Activated CD4-positive, alpha-beta T cell treated with anti-CD3 and anti-CD28 coated beads for 1 hour (primary cell): ENCODE measurements around the gene RPL21.

Experiments
- DNase-seq: peaks from one replicate; pipeline ENCODE4 v3.0.0-alpha.2; 2020

The RPL21 gene

DNA sequence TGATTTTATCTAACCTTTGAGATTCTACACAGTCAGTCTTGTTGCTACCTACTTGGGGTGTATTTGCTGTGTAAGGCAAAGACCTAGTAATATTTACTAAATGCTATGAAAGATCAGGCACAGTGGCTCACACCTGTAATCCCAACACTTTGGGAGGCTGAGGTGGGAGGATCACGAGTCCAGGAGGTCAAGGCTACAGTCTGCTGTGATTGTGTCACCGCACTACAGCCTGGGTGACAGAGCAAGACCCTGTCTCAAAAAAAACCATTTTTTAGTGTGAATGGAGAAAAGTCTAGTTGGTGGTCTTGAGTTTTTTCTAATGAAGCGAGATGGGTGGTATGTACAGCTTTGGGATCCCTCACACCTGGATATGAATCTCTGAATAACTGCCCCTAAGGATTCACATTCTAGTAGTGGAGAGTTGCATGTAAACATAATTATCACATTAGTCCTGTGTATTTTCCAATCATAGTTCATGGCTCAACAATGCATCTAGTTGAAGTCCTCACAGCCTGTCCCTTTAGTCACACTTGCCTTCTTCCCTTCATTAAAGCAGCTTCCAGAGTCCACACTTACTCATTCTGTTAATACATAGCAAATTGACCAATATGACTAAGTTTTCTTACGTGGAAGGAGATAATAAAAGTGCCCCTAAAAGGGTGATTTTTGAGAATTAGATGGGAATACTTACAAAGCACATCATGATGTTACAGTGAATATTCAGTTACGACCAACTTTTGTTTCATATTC lies 7.5 kb downstream of the RPL21 start:
- DNase-seq, result no peak

DNA sequence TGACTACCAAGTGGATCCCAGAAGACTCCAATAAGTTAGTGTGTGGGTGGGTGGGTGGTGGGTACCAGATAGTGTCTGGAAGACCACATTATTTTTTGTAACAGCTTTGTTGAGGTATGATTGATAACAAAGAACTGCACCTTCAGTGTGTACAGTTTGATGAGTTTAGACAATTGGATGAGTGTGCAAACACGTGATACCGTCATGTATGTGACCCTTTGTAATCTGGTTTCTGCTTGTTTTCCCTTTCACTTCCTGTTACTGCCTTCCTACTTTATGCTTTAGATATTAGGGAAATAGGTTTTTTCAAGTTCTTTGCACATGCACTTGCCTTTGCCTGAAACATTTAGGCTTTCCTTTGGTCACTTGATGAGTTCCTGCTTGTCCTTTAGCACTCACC lies 8.5 kb downstream of the RPL21 start:
- DNase-seq, result no peak

DNA sequence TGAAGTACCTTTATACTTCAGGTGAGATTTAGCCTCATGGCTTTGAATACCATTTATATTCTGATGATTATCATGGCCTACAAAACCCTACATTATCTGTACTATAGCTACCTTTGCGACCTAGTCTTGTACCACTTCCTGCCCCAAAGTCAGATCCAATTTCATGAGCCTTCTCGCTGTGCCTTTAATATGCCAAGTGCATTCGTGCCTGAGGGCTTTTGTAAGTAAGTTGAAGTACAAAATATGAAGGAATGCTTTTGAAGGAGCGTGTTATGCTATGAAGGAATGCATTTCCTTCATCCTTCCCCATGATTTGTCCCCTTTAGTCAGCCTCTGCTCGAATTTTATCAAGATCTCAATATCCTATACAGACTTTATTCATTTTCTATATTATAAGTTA lies 10.0 kb downstream of the RPL21 start:
- no peak for DNase-seq

DNA sequence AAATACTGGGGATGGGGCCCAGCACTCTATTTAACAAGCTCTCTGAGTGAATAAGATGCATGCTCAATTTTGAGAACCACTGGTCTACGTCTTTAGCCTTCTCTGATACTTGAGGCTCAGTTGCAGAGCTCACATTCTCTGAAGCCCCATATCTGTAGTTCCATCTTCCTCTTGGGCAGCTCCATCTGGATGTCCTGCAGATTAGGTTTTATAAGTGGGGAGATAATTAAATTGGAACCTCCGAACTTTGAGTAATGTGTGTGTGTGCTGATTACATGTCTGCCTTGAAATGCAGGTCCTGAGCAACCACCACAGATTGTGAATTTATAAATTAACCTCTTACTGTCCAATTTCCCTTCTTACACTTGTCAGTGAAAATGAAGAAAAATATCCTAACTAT lies 12.1 kb downstream of the RPL21 start:
- DNase-seq, result no peak

DNA sequence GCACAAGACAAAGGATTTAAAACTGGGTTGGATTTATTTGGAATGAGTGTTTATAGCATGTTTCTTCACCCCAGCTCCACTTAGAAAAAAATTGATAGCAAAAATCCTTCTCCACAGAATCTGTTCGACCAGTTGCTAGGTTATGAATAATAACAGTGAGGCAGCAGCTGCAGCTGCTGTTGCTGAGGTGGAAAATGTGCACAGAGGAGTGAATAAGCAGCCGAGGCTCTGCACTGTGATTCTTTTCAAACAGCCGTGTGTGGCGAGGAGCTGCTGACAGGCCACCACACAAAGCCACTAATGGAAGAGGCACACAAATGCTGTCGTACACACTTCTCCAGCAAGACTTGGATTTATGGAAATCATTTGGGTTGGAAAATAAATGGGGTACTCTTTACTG lies 12.8 kb downstream of the RPL21 start:
- DNase-seq, result no peak

DNA sequence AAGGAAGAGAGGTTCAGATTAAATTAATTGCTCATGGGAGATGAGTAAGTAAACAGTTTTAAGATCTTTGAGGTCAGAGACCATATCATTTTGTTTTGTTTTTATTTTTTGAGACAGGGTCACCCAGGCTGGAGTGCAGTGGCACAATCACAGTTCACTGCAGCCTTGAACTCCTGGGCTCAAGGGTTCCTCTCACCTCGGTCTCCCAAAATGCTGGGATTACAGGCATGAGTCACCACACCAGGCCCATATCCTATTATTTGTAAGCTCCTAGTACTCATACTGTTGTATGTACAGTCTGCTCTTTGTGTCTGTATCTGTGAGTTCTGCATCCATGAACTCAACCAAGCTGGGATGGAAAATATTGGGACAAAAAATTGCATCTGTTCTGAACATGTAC lies 13.3 kb downstream of the RPL21 start:
- no peak for DNase-seq

DNA sequence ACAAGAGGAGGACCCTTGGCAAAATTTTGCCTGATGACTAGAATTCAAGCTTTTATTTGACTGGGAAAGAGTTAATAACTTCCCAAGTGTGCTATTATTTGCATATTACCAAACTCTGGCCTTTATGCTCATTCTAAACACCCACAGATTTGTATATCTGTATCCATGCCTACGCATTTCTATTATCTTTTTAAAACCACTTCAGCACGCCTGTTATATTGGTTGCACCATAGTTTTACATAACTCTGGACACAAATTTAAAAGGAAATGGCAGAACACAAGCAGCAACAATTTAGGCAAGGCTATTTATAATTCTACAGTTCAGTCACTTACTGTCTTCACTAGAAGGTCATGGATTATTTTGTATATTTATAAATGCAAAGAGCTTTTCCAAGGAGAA lies 15.6 kb downstream of the RPL21 start:
- DNase-seq, result no peak

DNA sequence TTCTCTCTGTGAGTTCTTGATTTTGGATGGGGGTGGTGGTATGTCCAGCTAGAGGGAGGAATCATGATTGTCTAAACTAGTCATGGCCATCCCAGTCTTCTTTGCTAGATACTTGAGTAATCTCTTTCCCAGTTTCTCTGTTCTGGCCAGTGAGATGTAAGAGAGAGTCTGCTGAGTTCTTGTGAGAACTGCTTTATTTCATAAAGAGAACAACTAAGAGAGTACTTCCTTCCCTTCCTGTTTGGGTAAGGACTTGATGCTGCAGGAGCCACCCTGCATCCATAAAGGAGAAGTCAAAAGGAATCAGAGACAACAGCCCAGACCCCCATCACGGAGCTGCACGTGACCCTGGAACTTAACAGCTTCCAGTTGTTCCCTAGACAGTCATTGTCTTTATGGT lies 16.2 kb downstream of the RPL21 start:
- DNase-seq, result no peak

DNA sequence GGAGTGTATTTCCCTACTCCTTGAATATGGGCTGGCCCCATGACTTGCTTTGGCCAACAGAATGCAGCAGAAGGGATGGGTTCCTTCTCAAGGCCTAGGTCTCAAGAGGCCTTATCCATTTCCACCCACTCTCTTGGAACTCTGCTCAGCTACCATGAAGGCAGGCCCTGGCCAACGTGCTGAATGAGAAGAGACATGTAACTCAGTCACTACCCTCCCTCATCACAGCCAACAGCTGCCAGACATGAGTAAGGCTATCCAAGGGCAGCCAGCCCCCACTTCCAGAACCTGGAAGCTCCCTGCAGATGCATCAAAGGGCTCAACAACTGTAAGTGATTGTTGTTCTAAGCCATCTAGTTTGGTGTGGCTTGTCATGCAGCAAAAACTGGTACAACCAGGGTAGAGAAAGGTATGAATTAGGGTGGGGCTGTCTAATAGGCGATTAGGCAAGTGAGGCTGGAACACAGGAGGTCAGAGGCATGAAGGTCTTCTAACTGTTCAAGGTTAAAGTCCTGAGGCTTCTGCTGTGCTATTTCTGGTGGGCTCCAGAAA lies 17.8 kb downstream of the RPL21 start:
- DNase-seq, result no peak

DNA sequence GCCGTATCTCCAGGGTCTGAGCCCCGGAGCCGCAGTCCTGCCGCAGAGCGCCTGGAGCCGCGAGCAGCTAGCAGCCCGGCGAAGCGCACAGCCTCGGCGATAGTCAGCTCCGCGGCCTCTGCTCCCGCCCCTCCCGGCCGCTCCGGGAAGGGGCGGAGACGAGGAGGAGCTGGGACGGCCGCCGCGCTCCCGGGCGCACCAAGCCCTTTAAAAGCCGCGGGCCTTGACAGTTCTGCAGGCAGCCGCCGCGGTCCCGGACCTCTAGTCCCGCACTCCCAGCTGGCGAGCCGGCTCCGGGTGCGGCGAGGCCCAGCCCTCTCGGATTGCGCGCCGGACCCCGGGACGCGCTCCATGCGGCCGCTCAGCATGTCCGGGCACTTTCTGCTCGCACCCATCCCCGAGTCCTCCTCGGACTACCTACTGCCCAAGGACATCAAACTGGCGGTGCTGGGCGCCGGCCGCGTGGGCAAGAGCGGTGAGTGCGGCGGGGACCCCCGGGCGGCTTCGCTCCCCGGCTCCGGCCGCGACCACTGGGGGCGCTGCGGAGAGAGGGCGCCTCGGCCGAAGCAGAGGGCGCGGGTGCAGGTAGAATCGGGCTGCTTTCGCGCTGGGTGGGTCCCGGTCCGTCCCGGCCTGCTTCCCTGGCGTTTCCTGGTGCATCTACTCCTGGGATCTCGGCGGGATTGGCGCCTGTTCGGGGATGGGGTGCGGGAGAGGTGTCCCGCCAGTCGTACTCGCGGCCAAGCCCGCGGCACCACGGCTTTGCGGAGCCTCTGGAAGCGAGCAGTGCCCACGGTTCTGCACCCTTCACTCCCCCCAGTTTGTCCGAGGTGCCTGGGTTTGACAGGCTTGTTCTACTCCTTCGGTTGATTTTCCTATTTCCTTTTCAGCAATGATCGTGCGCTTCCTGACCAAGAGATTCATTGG lies 19.5 kb downstream of the RPL21 start, which contains the start of gene RASL11A:
RASL11A (plus strand) TSS at position 237 of the 927 bp plus-strand sequence; CDS start at position 352, 115 bp downstream.
- DNase-seq, result peak; percentile 59

DNA sequence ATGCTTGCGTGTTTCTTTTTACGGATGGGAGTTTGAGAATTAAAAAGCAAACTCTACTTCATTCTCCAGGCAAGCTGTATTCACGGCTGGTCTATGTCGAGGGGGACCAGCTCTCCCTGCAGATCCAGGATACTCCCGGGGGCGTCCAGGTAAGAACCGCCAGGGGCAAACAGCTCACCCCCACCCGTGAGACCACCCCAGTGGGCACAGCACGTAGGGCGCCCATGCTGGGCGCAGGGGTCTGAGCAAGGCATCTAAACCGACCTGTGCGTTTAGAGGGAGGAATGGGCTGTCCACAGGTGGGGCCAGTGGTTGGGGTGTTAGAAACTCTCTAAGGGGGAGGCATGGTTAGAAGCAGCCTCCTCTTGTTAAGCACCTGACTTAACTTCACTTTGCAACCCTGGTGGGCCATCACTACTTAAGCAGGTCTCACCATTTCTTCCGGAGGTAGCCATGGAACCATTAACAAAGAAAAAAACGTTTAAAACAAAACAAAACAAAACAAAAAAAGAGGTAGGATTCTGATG lies 20.3 kb downstream of the RPL21 start:
- no peak for DNase-seq

DNA sequence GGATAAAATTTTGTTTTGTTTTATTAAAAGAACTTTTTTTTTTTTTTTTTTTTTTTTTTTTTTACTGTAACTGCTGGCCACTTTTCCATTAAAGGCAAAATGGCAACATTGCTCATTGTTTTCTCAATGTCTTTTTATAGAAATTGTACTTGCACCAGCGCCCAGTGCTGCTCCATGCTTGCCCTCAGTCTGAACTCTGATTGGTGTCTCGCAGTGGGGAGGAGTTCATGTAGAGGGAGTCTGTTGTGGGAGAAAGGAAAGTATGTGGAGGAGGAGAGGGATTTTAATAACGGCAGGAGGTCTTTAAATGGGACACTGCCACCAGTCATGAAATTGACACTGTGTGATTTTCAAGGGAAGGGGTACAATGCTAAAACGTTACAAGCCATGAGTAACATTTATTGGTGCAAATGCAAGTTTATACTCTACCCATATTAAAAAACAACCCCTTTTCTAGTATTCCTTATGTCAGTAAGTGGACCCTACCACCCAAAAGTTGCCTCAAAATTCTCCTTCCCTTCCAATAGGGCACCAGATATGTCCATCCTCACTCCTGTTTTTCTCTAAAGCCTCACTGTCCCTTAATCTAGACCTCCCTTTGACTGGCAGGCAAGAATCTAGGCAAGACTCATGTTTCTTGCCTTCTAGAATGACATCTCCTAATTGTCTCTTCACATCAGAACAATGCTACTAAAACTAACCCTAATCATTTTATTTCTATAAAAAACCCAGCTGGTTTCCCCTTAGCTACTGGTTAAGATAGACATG lies 22.5 kb downstream of the RPL21 start:
- no peak for DNase-seq

DNA sequence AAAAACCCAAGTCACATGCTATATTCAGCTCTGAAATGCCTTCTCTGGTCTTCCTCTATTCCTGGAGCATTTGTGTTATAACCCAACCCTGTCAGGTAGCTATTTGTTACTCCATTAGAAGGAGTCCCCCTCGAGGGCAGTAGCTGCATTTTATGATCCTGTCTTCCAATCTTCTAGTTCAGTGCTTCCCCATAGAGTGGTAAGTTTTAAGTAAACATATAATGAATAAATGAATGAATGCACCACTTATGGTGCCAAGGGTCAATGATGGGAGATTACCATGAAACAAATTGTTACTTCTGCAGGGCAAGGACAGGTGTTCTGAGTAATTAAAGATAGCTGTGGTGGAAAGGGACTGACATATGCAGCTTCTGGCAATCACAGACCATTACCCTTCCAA lies 23.3 kb downstream of the RPL21 start:
- DNase-seq, result no peak

DNA sequence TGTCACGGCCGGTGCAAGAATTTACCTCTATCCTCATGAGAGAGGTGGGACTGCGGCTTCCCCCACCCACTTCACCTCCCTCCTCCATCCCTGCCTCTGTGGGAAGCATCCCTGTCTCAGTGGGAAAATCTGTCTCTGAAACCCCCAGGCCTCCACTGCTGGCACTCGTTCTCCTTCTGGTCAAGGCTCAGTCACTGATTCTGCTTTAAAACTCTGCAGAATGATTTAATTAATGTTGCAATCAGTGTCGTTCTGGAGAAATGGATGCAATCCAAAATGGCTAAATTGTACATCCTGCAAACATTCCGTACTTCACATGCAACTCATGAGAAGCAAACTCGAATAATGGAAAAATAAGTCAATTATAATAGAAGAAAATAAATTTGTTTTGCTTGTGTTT lies 24.8 kb downstream of the RPL21 start:
- no peak for DNase-seq

DNA sequence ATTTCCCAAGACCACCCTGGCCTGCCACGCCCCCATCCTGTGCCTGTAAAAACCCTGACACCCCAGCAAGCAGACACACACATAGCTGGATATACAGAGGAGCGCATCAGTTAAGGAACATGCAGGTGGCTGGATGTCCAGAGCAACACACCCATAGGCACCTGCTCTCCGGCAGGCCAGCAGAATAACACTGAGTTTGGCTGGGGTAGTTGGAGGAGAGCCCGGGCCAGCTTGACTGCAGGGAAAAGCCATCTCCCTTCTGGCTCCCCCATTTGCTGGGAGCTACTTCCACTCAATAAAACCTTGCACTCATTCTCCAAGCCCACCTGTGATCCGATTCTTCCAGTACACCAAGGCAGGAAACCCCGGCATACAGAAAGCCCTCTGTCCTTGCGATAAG lies 28.1 kb downstream of the RPL21 start:
- DNase-seq, result no peak

DNA sequence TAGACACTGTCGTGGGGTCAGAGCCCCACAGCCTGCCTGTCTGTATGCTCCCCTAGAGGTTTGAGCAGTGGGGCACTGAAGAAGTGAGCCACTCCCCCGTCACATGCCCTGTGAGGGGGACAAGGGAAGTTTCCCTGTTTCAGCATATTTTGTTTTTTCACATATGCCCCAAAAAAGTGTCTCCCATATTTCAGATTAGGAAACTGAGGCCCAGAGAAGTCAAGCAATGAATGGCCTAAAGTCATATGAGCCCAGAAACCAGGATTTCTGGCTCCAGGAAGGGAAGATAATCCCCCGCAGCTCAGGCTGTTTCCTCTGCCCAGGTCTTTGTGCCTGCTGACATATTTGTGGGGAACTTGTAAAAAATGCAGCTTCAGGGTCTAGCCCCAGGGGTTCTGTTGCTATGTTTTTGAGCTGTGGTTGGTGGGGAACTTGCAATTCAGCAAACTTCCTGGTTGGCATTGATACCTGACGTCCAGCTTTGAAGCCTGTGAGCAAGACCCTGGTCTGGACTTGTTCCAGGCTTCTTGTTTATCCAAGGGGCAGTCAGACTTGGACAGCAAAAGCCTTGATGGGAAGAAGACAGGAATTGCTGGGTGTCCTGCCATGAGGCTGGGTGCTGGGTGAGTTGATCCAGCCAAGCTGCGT lies 28.8 kb downstream of the RPL21 start:
- DNase-seq, result no peak

DNA sequence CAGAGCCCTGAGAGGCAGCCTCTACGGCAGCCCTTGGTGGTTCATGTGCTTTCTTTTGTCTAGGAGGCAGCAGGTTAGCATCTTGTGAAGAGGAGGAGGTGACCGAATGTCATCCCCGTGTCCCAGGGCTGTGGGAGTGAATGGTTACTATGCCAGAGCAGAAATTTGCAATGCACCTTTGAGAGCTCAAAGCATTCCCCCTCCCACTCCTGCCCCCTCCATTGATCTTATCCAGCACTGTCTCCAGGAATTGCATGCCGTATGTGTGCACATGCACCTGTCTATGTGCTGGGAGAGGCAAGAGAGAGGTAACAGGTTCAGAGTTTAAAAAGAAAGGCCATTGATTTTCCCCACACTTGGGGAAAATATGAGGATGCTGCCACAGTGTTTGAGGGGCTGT lies 29.5 kb downstream of the RPL21 start:
- no peak for DNase-seq

DNA sequence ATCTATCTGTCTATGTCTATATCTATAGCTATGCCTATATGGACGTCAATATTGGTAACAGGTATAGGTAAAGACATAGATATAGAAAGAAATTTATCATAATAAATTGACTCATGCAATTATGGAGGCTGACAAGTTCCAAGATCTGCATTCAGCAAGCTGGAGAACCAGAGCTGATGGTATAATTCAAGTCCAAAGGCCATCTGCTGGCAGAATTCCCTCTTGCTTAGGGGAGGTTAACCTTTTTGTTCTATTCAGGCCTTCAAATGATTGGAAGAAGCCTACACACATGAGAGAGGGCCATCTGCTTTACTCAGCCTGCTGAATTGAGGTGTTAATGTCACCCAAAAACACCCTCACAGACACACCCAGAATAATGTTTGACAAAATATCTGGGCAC lies 30.1 kb downstream of the RPL21 start:
- no peak for DNase-seq

DNA sequence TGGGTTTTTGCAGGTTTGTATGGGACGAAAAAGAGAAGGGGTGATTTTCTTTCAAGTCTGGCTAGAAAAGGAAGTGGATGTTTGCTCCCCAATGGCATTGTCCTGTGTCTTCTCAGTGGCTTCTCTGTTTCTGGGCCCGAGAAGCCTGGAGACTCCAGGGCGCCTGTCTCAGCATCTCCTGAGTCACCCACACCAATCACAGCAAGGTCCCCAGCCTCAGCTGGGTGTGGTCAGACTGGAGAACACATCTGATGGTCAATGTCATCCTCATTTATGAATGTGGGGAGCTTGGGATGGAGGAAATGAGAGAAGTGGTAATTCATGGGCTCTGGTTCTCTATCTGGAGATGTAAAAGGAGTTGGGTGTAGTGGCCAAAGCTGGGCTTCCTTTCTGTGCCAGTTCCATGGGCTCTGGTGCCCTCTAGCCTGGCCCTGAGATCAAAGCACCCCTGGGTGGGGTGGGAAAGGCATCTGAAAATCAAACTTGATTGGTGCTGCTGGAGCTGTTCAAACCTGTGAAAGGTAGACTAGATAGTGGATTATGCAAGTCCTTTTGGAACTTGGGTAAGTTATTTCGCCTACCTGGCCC lies 32.6 kb downstream of the RPL21 start:
- DNase-seq, result no peak

DNA sequence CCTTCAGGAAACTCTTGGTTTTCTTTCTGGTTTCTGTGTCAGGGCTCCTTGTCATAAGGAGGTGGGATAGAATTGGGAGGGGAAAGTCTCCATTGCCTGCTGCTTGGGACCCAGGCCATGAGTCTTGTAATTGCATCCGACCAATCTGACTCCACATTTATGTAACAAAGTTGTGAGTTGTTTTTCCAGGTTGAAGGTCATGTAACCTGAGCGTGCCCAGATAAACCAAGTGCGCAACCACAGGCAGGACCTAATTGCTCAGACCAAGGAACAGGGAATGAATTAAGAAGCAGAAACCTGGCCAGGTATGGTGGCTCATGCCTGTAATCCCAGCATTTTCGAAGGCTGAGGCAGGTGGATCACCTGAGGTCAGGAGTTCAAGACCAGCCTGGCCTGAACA lies 37.0 kb downstream of the RPL21 start:
- DNase-seq, result no peak

DNA sequence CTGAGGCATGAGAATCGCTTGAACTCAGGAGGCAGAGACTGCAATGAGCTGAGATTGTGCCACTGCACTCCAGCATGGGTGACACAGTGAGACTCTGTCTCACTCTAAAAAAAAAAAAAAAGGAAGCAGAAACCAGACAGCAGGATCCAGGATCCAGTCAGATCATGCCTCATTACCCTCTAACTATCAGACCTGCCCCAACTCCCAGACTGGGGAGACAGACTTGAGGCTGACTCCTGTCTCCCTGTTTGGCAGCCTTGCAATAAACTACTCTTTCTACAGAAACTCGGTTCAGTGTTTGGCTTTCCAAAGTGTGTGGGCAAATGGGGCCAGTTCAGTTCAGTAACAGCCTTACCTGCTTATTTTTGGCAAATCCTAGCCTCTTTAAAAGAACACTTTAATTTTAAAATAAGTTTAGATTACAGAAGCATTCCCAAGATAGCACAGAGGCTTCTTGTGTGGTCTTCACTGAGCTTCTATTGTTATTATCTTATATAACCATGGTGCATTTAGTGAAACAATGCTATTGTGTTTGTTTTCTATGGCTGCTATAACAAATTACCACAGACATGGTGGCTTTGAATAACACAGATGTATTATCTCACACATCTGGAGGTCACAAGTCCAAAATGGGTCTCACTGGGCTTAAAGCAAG lies 37.8 kb downstream of the RPL21 start:
- no peak for DNase-seq
